Bronchial epithelial cell (primary cell): Measurements from ENCODE around the gene CLEC14A. TPM values are rescaled to one million over a fixed set of nuclear protein-coding genes. Genes with fewer than 3 reads are reported as not detected.

ENCODE experiments used
- DNase-seq: peaks from one replicate; pipeline ENCODE4 v3.0.0-alpha.2; 2010; ENCODE audit warnings: low read depth
- FAIRE-seq: peaks from 2 replicates; lab custom pipeline; 2011; peaks lifted over from hg19 to GRCh38; lab: Jason Lieb, UNC
- H3K27me3 ChIP-seq: 2 replicates; pipeline ENCODE4 v1.5.1; 2011; ENCODE audit warnings: low read length; ENCODE audit not compliant: control insufficient read depth, insufficient read depth
- H3K36me3 ChIP-seq: 2 replicates; pipeline ENCODE4 v1.5.1; 2011; ENCODE audit warnings: low read length; ENCODE audit not compliant: control insufficient read depth, insufficient read depth
- H3K4me3 ChIP-seq: 2 replicates; pipeline ENCODE4 v1.5.1; 2011; ENCODE audit warnings: mild to moderate bottlenecking, low read depth, low read length, control low read depth
- CTCF ChIP-seq: IDR thresholded peaks from 2 replicates; pipeline ENCODE4 v1.5.1; 2011; ENCODE audit warnings: mild to moderate bottlenecking, moderate library complexity, low read length, control low read depth, inconsistent platforms; ENCODE audit not compliant: insufficient read depth, severe bottlenecking
- total RNA-seq: library from RNA; depleted of rRNA; stranded (reverse); fragments of >200 nt; gene quantifications from 2 replicates; pipeline ENCODE4 v1.2.1, GENCODE V29; 2014

The CLEC14A gene
- total RNA-seq, 1 donor from 2014 or later = not detected

GRCh38 chr14:38255408-38255672 is 553 bp downstream of the CLEC14A start:
- no peak for FAIRE-seq
- no peak for DNase-seq
- Histone ChIP-seq H3K36me3 (no peaks in the 10 kb centered on the region), H3K4me3 (no peak overlapping the region), H3K27me3 (peaks cover 12% of the 10 kb centered on the region)
- no peak for TF ChIP-seq CTCF

- H3K4me3 ChIP-seq = no peak overlapping the region
- DNase-seq (no peak), FAIRE-seq (no peak)
- H3K27me3 ChIP-seq = peaks cover 12% of the 10 kb centered on the region
- TF ChIP-seq CTCF = no peak
- H3K36me3 ChIP-seq = no peaks in the 10 kb centered on the region
Measured at GRCh38 chr14:38254571-38255407, 1.1 kb downstream of the CLEC14A start.

- H3K27me3 ChIP-seq = peaks cover 12% of the 10 kb centered on the region
- FAIRE-seq = no peak
- no peak for DNase-seq
- no peaks in the 10 kb centered on the region for H3K36me3 ChIP-seq
- no peak overlapping the region for H3K4me3 ChIP-seq
- no peak for TF ChIP-seq CTCF
Measured at GRCh38 chr14:38253676-38254075, 2.2 kb downstream of the CLEC14A start.

GRCh38 chr14:38252066-38252710 is 3.7 kb downstream of the CLEC14A start:
- no peak for FAIRE-seq
- TF ChIP-seq CTCF = no peak
- DNase-seq = no peak
- H3K27me3 ChIP-seq = peaks cover 12% of the 10 kb centered on the region
- no peak overlapping the region for H3K4me3 ChIP-seq
- H3K36me3 ChIP-seq = no peaks in the 10 kb centered on the region

GRCh38 chr14:38250331-38250730 is 5.6 kb downstream of the CLEC14A start:
- TF ChIP-seq CTCF = no peak
- no peak for FAIRE-seq
- no peak for DNase-seq
- peaks cover 6% of the 10 kb centered on the region for H3K27me3 ChIP-seq
- no peaks in the 10 kb centered on the region for H3K36me3 ChIP-seq
- no peak overlapping the region for H3K4me3 ChIP-seq
